HL-60 (cell line): ENCODE data around the gene PPP2CA.

Source experiments
- GABPA ChIP-seq: IDR thresholded peaks from 2 replicates; pipeline ENCODE4 v1.6.1; 2012; ENCODE audit warnings: low read depth
- POLR2AphosphoS5 ChIP-seq: IDR thresholded peaks from 2 replicates; pipeline ENCODE4 v1.6.1; 2012; ENCODE audit warnings: low read depth
- SPI1 ChIP-seq: IDR thresholded peaks from 2 replicates; pipeline ENCODE4 v1.6.1; 2012; ENCODE audit warnings: low read depth, mild to moderate bottlenecking, borderline replicate concordance
- TF ChIP-seq, protein P1 (sequence below): IDR thresholded peaks from 2 replicates; pipeline ENCODE4 v1.6.1; 2012; ENCODE audit warnings: low read depth; ENCODE audit not compliant: insufficient replicate concordance

GRCh38 chr5:134203630-134204029 lies 22.2 kb downstream of the PPP2CA start:
- TF ChIP-seq GABPA = no peak
- TF ChIP-seq, protein P1, sequence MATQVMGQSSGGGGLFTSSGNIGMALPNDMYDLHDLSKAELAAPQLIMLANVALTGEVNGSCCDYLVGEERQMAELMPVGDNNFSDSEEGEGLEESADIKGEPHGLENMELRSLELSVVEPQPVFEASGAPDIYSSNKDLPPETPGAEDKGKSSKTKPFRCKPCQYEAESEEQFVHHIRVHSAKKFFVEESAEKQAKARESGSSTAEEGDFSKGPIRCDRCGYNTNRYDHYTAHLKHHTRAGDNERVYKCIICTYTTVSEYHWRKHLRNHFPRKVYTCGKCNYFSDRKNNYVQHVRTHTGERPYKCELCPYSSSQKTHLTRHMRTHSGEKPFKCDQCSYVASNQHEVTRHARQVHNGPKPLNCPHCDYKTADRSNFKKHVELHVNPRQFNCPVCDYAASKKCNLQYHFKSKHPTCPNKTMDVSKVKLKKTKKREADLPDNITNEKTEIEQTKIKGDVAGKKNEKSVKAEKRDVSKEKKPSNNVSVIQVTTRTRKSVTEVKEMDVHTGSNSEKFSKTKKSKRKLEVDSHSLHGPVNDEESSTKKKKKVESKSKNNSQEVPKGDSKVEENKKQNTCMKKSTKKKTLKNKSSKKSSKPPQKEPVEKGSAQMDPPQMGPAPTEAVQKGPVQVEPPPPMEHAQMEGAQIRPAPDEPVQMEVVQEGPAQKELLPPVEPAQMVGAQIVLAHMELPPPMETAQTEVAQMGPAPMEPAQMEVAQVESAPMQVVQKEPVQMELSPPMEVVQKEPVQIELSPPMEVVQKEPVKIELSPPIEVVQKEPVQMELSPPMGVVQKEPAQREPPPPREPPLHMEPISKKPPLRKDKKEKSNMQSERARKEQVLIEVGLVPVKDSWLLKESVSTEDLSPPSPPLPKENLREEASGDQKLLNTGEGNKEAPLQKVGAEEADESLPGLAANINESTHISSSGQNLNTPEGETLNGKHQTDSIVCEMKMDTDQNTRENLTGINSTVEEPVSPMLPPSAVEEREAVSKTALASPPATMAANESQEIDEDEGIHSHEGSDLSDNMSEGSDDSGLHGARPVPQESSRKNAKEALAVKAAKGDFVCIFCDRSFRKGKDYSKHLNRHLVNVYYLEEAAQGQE = no peak
- no peak for TF ChIP-seq POLR2AphosphoS5
- TF ChIP-seq SPI1 = no peak
